OCI-LY3 (cell line): Measurements from ENCODE around the gene AGAP1.

Experiments
- EZH2phosphoT487 ChIP-seq: fragments of 200-600 bp; shearing (Covaris generic); IDR thresholded peaks from 2 replicates; pipeline ENCODE4 v1.6.1; 2018; ENCODE audit warnings: antibody characterized with exemption, mixed run types, low read depth
- TF ChIP-seq, protein P1 (sequence below): fragments of 200-600, 300-600 bp; sonication (generic); IDR thresholded peaks from 2 replicates; pipeline ENCODE4 v1.5.1; 2014; ENCODE audit warnings: antibody characterized with exemption, low read length, low read depth

DNA sequence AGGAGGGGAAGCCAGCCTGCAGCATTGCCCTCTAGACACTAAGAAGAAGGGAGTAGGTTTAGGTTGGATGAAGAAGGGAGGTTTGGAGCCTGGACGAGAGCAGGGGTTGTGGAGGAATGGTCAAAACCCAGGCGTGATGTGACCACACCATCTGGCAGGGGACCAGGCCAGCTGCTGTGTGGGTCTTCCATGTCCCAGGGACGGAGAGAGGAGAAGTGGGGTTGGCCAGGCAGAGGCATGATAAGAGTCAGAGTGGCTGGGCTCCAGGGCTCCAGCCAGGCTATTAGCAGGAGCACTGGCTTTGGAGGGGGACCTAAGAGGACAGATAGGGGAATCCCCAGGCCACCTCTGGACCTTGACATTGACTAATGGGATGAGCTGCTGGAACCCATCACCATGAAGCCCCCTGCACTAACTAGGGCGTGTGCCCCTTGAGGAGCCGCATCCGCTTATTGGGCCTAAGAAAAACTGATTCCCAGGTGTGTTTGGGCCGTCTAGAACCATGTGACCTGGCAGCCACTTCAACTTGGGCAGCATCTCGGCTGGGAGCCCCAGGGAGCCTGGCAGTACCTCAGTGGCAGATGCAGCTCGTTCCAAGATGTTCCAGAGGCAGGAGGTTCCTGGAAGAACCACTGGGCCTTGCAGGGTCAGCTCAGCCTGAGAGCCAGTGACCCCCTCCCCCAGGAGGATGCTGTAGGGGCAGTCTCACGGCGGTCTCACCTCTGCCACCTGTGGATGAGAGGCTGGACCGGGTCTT lies 235.1 kb downstream of the AGAP1 start:
- TF ChIP-seq, protein P1, sequence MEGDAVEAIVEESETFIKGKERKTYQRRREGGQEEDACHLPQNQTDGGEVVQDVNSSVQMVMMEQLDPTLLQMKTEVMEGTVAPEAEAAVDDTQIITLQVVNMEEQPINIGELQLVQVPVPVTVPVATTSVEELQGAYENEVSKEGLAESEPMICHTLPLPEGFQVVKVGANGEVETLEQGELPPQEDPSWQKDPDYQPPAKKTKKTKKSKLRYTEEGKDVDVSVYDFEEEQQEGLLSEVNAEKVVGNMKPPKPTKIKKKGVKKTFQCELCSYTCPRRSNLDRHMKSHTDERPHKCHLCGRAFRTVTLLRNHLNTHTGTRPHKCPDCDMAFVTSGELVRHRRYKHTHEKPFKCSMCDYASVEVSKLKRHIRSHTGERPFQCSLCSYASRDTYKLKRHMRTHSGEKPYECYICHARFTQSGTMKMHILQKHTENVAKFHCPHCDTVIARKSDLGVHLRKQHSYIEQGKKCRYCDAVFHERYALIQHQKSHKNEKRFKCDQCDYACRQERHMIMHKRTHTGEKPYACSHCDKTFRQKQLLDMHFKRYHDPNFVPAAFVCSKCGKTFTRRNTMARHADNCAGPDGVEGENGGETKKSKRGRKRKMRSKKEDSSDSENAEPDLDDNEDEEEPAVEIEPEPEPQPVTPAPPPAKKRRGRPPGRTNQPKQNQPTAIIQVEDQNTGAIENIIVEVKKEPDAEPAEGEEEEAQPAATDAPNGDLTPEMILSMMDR: no peak
- no peak for TF ChIP-seq EZH2phosphoT487
